ENCODE measurements around the gene NTNG1. TPM values are rescaled to one million over a fixed set of nuclear protein-coding genes. Genes with fewer than 3 reads are reported as not detected.

NTNG1 gene
- total RNA-seq, 4 donors from 2014 or later: 4.2 to 11.1 (median 5.6) TPM

- 81% methylated on average over 3 of the region's 3 CpGs for WGBS
- H3K27me3 ChIP-seq: peaks cover 26% of the 10 kb centered on the region
- no peak overlapping the region for H3K4me3 ChIP-seq
- H3K9me3 ChIP-seq: no peaks in the 10 kb centered on the region
- H3K36me3 ChIP-seq: no peaks in the 10 kb centered on the region
- H3K27ac ChIP-seq: no peak overlapping the region
- no peak for DNase-seq (ENCODE audit: low spot score in 2 of 2)
- TF ChIP-seq POLR2AphosphoS5 (IDR thresholded peaks at IDR 0.05): no peak
- TF ChIP-seq POLR2A (IDR thresholded peaks at IDR 0.05): no peak
- TF ChIP-seq, protein P1, sequence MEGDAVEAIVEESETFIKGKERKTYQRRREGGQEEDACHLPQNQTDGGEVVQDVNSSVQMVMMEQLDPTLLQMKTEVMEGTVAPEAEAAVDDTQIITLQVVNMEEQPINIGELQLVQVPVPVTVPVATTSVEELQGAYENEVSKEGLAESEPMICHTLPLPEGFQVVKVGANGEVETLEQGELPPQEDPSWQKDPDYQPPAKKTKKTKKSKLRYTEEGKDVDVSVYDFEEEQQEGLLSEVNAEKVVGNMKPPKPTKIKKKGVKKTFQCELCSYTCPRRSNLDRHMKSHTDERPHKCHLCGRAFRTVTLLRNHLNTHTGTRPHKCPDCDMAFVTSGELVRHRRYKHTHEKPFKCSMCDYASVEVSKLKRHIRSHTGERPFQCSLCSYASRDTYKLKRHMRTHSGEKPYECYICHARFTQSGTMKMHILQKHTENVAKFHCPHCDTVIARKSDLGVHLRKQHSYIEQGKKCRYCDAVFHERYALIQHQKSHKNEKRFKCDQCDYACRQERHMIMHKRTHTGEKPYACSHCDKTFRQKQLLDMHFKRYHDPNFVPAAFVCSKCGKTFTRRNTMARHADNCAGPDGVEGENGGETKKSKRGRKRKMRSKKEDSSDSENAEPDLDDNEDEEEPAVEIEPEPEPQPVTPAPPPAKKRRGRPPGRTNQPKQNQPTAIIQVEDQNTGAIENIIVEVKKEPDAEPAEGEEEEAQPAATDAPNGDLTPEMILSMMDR (IDR thresholded peaks at IDR 0.05): no peak
- TF ChIP-seq EP300 (IDR thresholded peaks at IDR 0.05): no peak
- peaks cover 9% of the 10 kb centered on the region for H3K4me1 ChIP-seq
Observed at GRCh38 chr1:107145637-107146036, 4.8 kb downstream of the NTNG1 start.

DNA sequence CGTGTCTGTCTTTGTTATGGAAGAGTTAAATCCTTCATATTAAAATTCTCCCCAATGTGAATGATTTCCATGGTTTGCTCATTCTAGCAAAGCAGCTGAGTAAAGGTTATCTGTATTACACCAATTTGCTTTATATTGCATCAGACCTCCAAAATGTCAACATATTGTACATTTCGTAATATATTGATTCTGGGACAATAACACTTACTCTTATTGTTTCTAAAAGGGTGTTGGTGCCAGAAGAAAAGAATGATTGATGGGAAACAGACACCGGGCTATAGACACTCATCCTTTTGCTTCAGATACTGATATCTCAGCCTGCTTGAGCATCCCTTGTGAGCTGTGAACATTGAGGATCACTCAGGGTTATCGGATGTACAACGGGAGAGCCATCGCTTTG, 7.0 kb downstream of the NTNG1 start:
- TF ChIP-seq POLR2AphosphoS5 (IDR thresholded peaks at IDR 0.05) (no peak), EP300 (IDR thresholded peaks at IDR 0.05) (no peak), POLR2A (IDR thresholded peaks at IDR 0.05) (no peak)
- TF ChIP-seq, protein P1 (IDR thresholded peaks at IDR 0.05): no peak

DNA sequence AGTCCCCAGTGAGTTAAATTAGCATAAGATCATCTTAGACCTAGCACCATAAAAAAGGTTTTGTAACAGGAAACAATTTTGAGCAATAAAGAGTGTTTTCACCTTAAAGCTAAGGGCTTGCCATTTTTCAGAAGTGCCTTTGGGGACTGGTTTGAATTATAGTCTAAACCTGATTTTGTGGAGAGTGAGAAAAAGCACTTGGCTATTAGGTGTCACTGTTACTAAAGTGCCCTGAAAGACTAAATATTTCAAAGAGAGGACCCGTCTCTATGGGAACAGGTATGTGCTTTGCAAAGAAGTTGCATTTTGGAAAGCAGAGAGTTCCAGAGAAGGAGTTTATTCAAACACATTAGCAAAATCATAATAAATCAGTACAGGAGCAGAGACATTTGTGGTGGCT, 9.1 kb downstream of the NTNG1 start:
- Histone ChIP-seq H3K4me1 (no peaks in the 10 kb centered on the region), H3K4me3 (no peak overlapping the region), H3K9me3 (no peaks in the 10 kb centered on the region), H3K27ac (no peak overlapping the region), H3K27me3 (peaks cover 9% of the 10 kb centered on the region), H3K36me3 (no peaks in the 10 kb centered on the region)
- 92% methylated on average over 1 of the region's 1 CpG for WGBS
- no peak for TF ChIP-seq POLR2AphosphoS5 (IDR thresholded peaks at IDR 0.05)
- TF ChIP-seq, protein P1 (IDR thresholded peaks at IDR 0.05): no peak
- TF ChIP-seq POLR2A (IDR thresholded peaks at IDR 0.05): no peak
- TF ChIP-seq EP300 (IDR thresholded peaks at IDR 0.05): no peak
- DNase-seq (ENCODE audit: low spot score in 2 of 2): no peak

More for the DNA sequence above, 7.0 kb downstream of the NTNG1 start:
- H3K4me1 ChIP-seq: no peaks in the 10 kb centered on the region
- 87% methylated on average over 6 of the region's 6 CpGs for WGBS
- no peak overlapping the region for H3K27ac ChIP-seq
- H3K36me3 ChIP-seq: no peaks in the 10 kb centered on the region
- DNase-seq (ENCODE audit: low spot score in 2 of 2): no peak
- H3K27me3 ChIP-seq: peaks cover 12% of the 10 kb centered on the region
- no peaks in the 10 kb centered on the region for H3K9me3 ChIP-seq
- H3K4me3 ChIP-seq: no peak overlapping the region

GRCh38 chr1:107151295-107151694, 10.5 kb downstream of the NTNG1 start:
- Histone ChIP-seq H3K4me3 (no peak overlapping the region), H3K36me3 (no peaks in the 10 kb centered on the region), H3K4me1 (no peaks in the 10 kb centered on the region), H3K9me3 (no peaks in the 10 kb centered on the region), H3K27ac (no peak overlapping the region), H3K27me3 (peaks cover 9% of the 10 kb centered on the region)
- TF ChIP-seq POLR2A (IDR thresholded peaks at IDR 0.05) (no peak), POLR2AphosphoS5 (IDR thresholded peaks at IDR 0.05) (no peak), EP300 (IDR thresholded peaks at IDR 0.05) (no peak)
- TF ChIP-seq, protein P1 (IDR thresholded peaks at IDR 0.05): no peak
- DNase-seq (ENCODE audit: low spot score in 2 of 2): no peak
- 85% methylated on average over 3 of the region's 3 CpGs for WGBS

- Histone ChIP-seq H3K9me3 (no peaks in the 10 kb centered on the region), H3K27me3 (peaks cover 9% of the 10 kb centered on the region), H3K27ac (no peak overlapping the region), H3K36me3 (no peaks in the 10 kb centered on the region), H3K4me1 (no peaks in the 10 kb centered on the region), H3K4me3 (no peak overlapping the region)
- no peak for TF ChIP-seq EP300 (IDR thresholded peaks at IDR 0.05)
- TF ChIP-seq POLR2AphosphoS5 (IDR thresholded peaks at IDR 0.05): no peak
- TF ChIP-seq POLR2A (IDR thresholded peaks at IDR 0.05): no peak
- TF ChIP-seq, protein P1 (IDR thresholded peaks at IDR 0.05): no peak
- DNase-seq (ENCODE audit: low spot score in 2 of 2): no peak
- WGBS: 62% methylated on average over 4 of the region's 4 CpGs
Observed at GRCh38 chr1:107152395-107152794, 11.6 kb downstream of the NTNG1 start.

Data from suprapubic skin (tissue), 4 donors.